COR-L47 (cell line): ENCODE results near the gene TBX1.

Experiments
- DNase-seq: peaks from one replicate; lab custom pipeline; 2025; lab: John Stamatoyannopoulos, UW

TBX1 gene

GRCh38 chr22:19738664-19739447 lies 21.7 kb upstream of the TBX1 start:
- no peak for DNase-seq

- no peak for DNase-seq
Observed at GRCh38 chr22:19739448-19739895, 21.1 kb upstream of the TBX1 start.

GRCh38 chr22:19739911-19740449 lies 20.6 kb upstream of the TBX1 start:
- no peak for DNase-seq

- no peak for DNase-seq
Observed at GRCh38 chr22:19740586-19740985, 20.0 kb upstream of the TBX1 start.

GRCh38 chr22:19741053-19741452 lies 19.5 kb upstream of the TBX1 start:
- DNase-seq = no peak

- peak; percentile 47 for DNase-seq
Observed at GRCh38 chr22:19742160-19743066, 18.2 kb upstream of the TBX1 start.

- DNase-seq = no peak
Observed at GRCh38 chr22:19743081-19743480, 17.5 kb upstream of the TBX1 start.

GRCh38 chr22:19743651-19744050 lies 16.9 kb upstream of the TBX1 start:
- DNase-seq = no peak

GRCh38 chr22:19744350-19745006 lies 16.1 kb upstream of the TBX1 start:
- DNase-seq = no peak

GRCh38 chr22:19745155-19746101 lies 15.2 kb upstream of the TBX1 start:
- DNase-seq = no peak

- no peak for DNase-seq
Observed at GRCh38 chr22:19746726-19747125, 13.9 kb upstream of the TBX1 start.

- DNase-seq = no peak
Observed at GRCh38 chr22:19747551-19747950, 13.0 kb upstream of the TBX1 start.

- DNase-seq = no peak
Observed at GRCh38 chr22:19748139-19748538, 12.4 kb upstream of the TBX1 start.

- DNase-seq = no peak
Observed at GRCh38 chr22:19748991-19749664, 11.4 kb upstream of the TBX1 start.

GRCh38 chr22:19749876-19750275 lies 10.7 kb upstream of the TBX1 start:
- DNase-seq = no peak

- no peak for DNase-seq
Observed at GRCh38 chr22:19750507-19751490, 9.8 kb upstream of the TBX1 start.

- no peak for DNase-seq
Observed at GRCh38 chr22:19751497-19752245, 8.9 kb upstream of the TBX1 start.

- no peak for DNase-seq
Observed at GRCh38 chr22:19753090-19753842, 7.3 kb upstream of the TBX1 start.
